Adrenal gland (tissue), 5 donors: ENCODE data around the gene EPOP.

Experiments used
- POLR2A ChIP-seq, 2 donors: fragments of 450-650 bp; IDR thresholded peaks; one replicate each; pipeline ENCODE4 v1.6.1; 2017; ENCODE audit warnings: antibody characterized with exemption in 2 of 2, mild to moderate bottlenecking in 2 of 2, moderate library complexity in 1 of 2
- TF ChIP-seq, protein P1 (sequence below), 6 experiments: fragments of 450-650 bp in 4 of 6; fragments of 200-600 bp in 2 of 6; sonication (generic) in 1 of 6; IDR thresholded peaks; 1 replicate in 5 of 6; 2 replicates in 1 of 6; pipeline versions ENCODE4 v1.5.1 to v1.8.0; 2016 to 2021; ENCODE audit warnings: antibody characterized with exemption in 6 of 6, mild to moderate bottlenecking in 2 of 6, moderate library complexity in 1 of 6
- donor health status: DM: no; HTN: no; CAD: no.

DNA sequence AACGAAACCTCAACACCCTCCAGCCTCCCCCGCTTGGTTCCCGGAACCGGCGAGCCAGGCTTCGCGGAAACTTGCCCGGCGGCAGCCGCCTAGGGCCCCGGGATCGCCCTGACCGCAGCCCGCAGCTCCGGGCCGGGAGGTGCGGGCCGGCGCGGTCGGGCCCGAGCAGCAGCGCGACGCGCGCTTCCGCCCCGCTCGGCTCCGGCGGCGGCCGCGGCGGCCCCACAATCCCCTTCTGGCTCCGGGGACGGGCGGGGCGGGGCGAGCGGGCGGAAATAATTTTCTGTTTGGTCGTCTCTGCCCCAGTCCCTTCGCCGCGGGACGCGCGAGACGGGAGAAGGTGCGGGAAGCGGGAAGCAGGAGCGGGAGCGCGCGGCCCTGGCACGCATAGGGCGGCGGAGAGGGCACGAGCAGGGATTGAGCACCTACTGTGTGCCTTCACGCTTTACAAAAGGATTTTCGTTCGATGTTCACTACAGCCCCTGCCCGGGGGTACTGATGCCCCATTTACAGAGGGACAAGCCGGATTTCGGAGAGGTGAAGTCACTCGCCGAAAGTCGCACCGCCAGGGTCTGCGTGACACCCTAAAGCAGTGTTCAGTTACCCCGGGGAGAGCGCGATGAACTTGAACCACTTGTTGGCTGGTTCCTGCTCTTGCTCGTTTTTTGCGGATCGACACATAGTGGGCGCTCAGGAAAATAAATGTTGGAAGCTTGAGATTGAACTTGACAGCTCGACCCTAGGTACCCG, 27.6 kb upstream of the EPOP start:
- TF ChIP-seq POLR2A (IDR thresholded peaks at IDR 0.05), result peak; percentile 50 to 83
- TF ChIP-seq, protein P1, sequence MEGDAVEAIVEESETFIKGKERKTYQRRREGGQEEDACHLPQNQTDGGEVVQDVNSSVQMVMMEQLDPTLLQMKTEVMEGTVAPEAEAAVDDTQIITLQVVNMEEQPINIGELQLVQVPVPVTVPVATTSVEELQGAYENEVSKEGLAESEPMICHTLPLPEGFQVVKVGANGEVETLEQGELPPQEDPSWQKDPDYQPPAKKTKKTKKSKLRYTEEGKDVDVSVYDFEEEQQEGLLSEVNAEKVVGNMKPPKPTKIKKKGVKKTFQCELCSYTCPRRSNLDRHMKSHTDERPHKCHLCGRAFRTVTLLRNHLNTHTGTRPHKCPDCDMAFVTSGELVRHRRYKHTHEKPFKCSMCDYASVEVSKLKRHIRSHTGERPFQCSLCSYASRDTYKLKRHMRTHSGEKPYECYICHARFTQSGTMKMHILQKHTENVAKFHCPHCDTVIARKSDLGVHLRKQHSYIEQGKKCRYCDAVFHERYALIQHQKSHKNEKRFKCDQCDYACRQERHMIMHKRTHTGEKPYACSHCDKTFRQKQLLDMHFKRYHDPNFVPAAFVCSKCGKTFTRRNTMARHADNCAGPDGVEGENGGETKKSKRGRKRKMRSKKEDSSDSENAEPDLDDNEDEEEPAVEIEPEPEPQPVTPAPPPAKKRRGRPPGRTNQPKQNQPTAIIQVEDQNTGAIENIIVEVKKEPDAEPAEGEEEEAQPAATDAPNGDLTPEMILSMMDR (IDR thresholded peaks at IDR 0.05), result peak in 2 of 6 experiments; percentile 6 to 14
